Measurements from ENCODE around the gene CENPT. TPM values are rescaled to one million over a fixed set of nuclear protein-coding genes. Genes with fewer than 3 reads are reported as not detected.

Gene CENPT
- total RNA-seq, 2 experiments from 2014 or later, result 55.4 to 85.3 TPM

DNA sequence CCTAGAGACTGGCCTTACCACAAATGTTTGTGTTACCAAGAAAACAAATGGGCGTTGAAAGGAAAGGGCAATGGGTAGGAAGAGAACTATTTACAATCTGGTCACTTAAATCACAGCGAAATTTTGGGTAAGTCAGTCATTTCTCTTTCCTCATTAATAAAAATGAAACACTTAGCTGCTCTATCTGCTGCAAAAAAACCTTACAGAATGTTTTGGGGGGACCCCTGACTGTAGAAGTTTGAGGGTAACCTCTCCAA is 1.5 kb downstream of the CENPT start:
- ChIA-PET POLR2A (interaction anchor here (0.6 to 1.4 kb wide), 5 partner anchors 12 to 1580 kb away, joined by 3 to 7 read pairs (median 3); partner anchors contain the start of genes RANBP10 and TSNAXIP1), CTCF (ENCODE audit: unreplicated experiment) (interaction anchor here (1.2 to 1.4 kb wide), 2 partner anchors 13 to 29 kb away, joined by 4 to 5 read pairs; no protein-coding TSS in a partner anchor)
- Histone ChIP-seq H3K4me2 (ENCODE audit: low read length) (peak overlapping the region; percentile 98), H3K4me3 (ENCODE audit: low read depth, low read length, poor library complexity, severe bottlenecking) (peak overlapping the region; percentile 99), H2AFZ (ENCODE audit: low read length) (peak overlapping the region; percentile 54; the same call in 1 of the 2 replicates), H3K79me2 (ENCODE audit: insufficient read depth, low read depth, low read length) (peaks cover 75% of the 10 kb centered on the region), H3K9me3 (ENCODE audit: low read length) (no peaks in the 10 kb centered on the region), H3K36me3 (ENCODE audit: insufficient read depth, low read length) (peaks cover 23% of the 10 kb centered on the region), H3K27ac (ENCODE audit: low read depth, low read length, poor library complexity, severe bottlenecking) (peak overlapping the region; percentile 80), H3K4me1 (ENCODE audit: insufficient read depth, low read length, poor library complexity, severe bottlenecking) (peaks cover 45% of the 10 kb centered on the region), H3K9me2 (ENCODE audit: insufficient read depth, low read length) (no peaks in the 10 kb centered on the region), H4K20me1 (ENCODE audit: insufficient read depth, low read length) (peaks cover 16% of the 10 kb centered on the region; the same call in 1 of the 2 replicates)
- TF ChIP-seq, protein P1, sequence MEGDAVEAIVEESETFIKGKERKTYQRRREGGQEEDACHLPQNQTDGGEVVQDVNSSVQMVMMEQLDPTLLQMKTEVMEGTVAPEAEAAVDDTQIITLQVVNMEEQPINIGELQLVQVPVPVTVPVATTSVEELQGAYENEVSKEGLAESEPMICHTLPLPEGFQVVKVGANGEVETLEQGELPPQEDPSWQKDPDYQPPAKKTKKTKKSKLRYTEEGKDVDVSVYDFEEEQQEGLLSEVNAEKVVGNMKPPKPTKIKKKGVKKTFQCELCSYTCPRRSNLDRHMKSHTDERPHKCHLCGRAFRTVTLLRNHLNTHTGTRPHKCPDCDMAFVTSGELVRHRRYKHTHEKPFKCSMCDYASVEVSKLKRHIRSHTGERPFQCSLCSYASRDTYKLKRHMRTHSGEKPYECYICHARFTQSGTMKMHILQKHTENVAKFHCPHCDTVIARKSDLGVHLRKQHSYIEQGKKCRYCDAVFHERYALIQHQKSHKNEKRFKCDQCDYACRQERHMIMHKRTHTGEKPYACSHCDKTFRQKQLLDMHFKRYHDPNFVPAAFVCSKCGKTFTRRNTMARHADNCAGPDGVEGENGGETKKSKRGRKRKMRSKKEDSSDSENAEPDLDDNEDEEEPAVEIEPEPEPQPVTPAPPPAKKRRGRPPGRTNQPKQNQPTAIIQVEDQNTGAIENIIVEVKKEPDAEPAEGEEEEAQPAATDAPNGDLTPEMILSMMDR (conservative IDR thresholded peaks at IDR 0.05; ENCODE audit: low read length), result no peak
- no peak for TF ChIP-seq EZH2phosphoT487 (IDR thresholded peaks at IDR 0.05; ENCODE audit: borderline replicate concordance, low read depth, low read length)
- TSS peak; percentile 89 for BruUV-seq (replicated peaks)
- intact Hi-C loops (cut with micrococcal nuclease; ENCODE audit: unreplicated experiment), result loop anchor here (1.0 kb wide), 2 partner anchors 26 to 325 kb away; no protein-coding TSS in a partner anchor
- DNase-seq (ENCODE audit: low spot score), result no peak

DNA sequence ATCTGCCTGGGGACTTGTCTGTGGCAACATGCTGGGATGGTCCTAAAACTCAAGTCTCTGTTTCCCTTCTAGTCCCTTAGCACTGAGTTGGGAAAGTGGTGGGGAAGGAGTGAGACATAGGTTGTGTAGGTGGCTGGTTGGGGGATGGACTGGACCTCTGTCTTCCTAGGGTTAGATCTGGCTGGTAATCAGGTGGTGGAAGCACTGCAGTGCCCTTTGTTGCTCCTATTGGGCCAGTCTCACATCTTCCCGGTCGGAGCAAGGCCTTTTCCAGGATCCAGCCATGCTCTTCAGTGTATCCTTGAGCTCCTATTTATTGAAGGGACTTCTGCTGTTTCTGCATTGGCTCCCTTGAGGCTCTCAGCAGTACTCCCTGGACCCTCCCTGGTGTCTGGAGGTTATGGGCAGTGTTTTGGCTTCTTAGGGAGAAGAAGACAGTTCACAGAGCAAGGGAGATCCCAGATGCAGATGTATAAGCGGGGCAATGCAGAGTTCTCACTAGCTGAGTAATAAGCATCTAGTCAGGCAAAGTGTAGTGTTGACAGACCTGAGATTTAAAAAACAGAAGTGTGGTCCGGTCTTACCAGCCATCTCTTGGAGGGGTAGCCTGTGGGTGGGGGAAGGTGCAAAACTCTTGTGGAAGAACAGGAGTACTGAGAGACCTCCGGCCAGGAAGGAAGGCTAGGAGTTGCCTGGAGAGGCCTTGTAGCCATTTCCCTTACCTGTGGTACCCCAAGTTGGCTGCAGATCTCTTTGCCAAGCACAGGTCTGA is 2.0 kb downstream of the CENPT start:
- BruUV-seq (replicated peaks), result no TSS peak
- peaks cover 45% of the 10 kb centered on the region for H3K4me1 ChIP-seq (ENCODE audit: insufficient read depth, low read length, poor library complexity, severe bottlenecking)
- H3K4me3 ChIP-seq (ENCODE audit: low read depth, low read length, poor library complexity, severe bottlenecking), result peak overlapping the region; percentile 99

More for the DNA sequence above, 2.0 kb downstream of the CENPT start:
- POLR2A ChIA-PET, result interaction anchor here (0.6 to 1.4 kb wide), 7 partner anchors 11 to 1022 kb away, joined by 3 to 7 read pairs (median 3); partner anchors contain the start of genes RANBP10 and TSNAXIP1
- peak overlapping the region; percentile 98 for H3K4me2 ChIP-seq (ENCODE audit: low read length)
- intact Hi-C loops (cut with micrococcal nuclease; ENCODE audit: unreplicated experiment), result loop anchor here (1.0 kb wide), 2 partner anchors 27 to 324 kb away; no protein-coding TSS in a partner anchor
- peak; percentile 31 for DNase-seq (ENCODE audit: low spot score)
- CTCF ChIA-PET (ENCODE audit: unreplicated experiment), result interaction anchor here (1.2 to 1.4 kb wide), 2 partner anchors 12 to 29 kb away, joined by 4 to 5 read pairs; no protein-coding TSS in a partner anchor
- H3K36me3 ChIP-seq (ENCODE audit: insufficient read depth, low read length), result peaks cover 21% of the 10 kb centered on the region
- peak overlapping the region; percentile 80 for H3K27ac ChIP-seq (ENCODE audit: low read depth, low read length, poor library complexity, severe bottlenecking)
- H4K20me1 ChIP-seq (ENCODE audit: insufficient read depth, low read length), result peaks cover 16% of the 10 kb centered on the region; the same call in 1 of the 2 replicates
- TF ChIP-seq, protein P1 (conservative IDR thresholded peaks at IDR 0.05; ENCODE audit: low read length), result no peak
- no peak for TF ChIP-seq EZH2phosphoT487 (IDR thresholded peaks at IDR 0.05; ENCODE audit: borderline replicate concordance, low read depth, low read length)
- H3K79me2 ChIP-seq (ENCODE audit: insufficient read depth, low read depth, low read length), result peaks cover 70% of the 10 kb centered on the region
- H3K9me3 ChIP-seq (ENCODE audit: low read length), result no peaks in the 10 kb centered on the region
- H2AFZ ChIP-seq (ENCODE audit: low read length), result no peak overlapping the region; the same call in 1 of the 2 replicates
- H3K9me2 ChIP-seq (ENCODE audit: insufficient read depth, low read length), result no peaks in the 10 kb centered on the region
